Common myeloid progenitor, CD34-positive (primary cell): ENCODE measurements around the gene SMPDL3A.

Source experiments
- CTCF ChIA-PET: fragments of 350-600 bp; sonication (Branson Sonifier 250); formaldehyde crosslinking; loops from one replicate; lab custom pipeline; 2021; ENCODE audit warnings: antibody characterized with exemption; lab: Charles Lee
- POLR2A ChIA-PET: fragments of 350-600 bp; sonication (Branson Sonifier 250); formaldehyde crosslinking; loops from one replicate; lab custom pipeline; 2021; ENCODE audit warnings: antibody characterized with exemption; lab: Charles Lee
- DNase-seq, 3 donors: peaks; one replicate each; pipeline versions ENCODE4 v3.0.0 to v3.0.0-alpha.2; 2013
- H3K27ac ChIP-seq, 2 experiments: 1 replicate in 1 of 2; 2 replicates in 1 of 2; pipeline ENCODE4 v1.7.0; 2013; ENCODE audit warnings: inconsistent platforms in 2 of 2, low read length in 2 of 2, mild to moderate bottlenecking in 2 of 2, low read depth in 1 of 2, moderate library complexity in 1 of 2; ENCODE audit not compliant: severe bottlenecking in 2 of 2, insufficient read depth in 1 of 2, poor library complexity in 1 of 2
- H3K27me3 ChIP-seq, 5 experiments: replicated peaks in 2 of 5; 1 replicate in 3 of 5; 2 replicates in 2 of 5; pipeline versions ENCODE4 v1.6.1 to v1.7.0; 2013; ENCODE audit warnings: low read length in 4 of 5, mild to moderate bottlenecking in 2 of 5, moderate library complexity in 2 of 5, inconsistent platforms in 1 of 5; ENCODE audit not compliant: insufficient read depth in 5 of 5, control insufficient read depth in 4 of 5
- H3K36me3 ChIP-seq, 4 experiments: 1 replicate in 2 of 4; 2 replicates in 2 of 4; pipeline versions ENCODE4 v1.6.1 to v1.7.0; 2013; ENCODE audit warnings: low read length in 3 of 4, control low read depth in 1 of 4, mild to moderate bottlenecking in 1 of 4; ENCODE audit not compliant: control insufficient read depth in 4 of 4, insufficient read depth in 4 of 4
- H3K4me1 ChIP-seq, 4 experiments: 1 replicate in 3 of 4; 2 replicates in 1 of 4; pipeline versions ENCODE4 v1.6.1 to v1.7.1; 2013; ENCODE audit warnings: low read length in 3 of 4, mild to moderate bottlenecking in 3 of 4, control low read depth in 1 of 4, inconsistent platforms in 1 of 4, moderate library complexity in 1 of 4; ENCODE audit not compliant: control insufficient read depth in 4 of 4, insufficient read depth in 4 of 4; ENCODE audit errors: control extremely low read depth in 1 of 4
- H3K4me3 ChIP-seq, 7 experiments: 1 replicate in 4 of 7; 2 replicates in 3 of 7; pipeline versions ENCODE4 v1.5.1 to v1.7.0; 2013; ENCODE audit warnings: mild to moderate bottlenecking in 7 of 7, low read length in 6 of 7, moderate library complexity in 6 of 7, inconsistent platforms in 2 of 7, low read depth in 2 of 7, control low read depth in 1 of 7; ENCODE audit not compliant: insufficient read depth in 4 of 7, control insufficient read depth in 1 of 7; ENCODE audit errors: extremely low read depth in 1 of 7
- H3K9me3 ChIP-seq, 5 experiments: 1 replicate in 4 of 5; 2 replicates in 1 of 5; pipeline versions ENCODE4 v1.6.1 to v1.7.1; 2013; ENCODE audit warnings: low read length in 4 of 5, mild to moderate bottlenecking in 2 of 5, inconsistent platforms in 1 of 5, low read depth in 1 of 5, moderate library complexity in 1 of 5; ENCODE audit not compliant: control insufficient read depth in 4 of 5, insufficient read depth in 2 of 5; ENCODE audit errors: control extremely low read depth in 1 of 5
- WGBS: methylation state at CpG from one replicate; pipeline ENCODE4 v1.1.5; 2013; ENCODE audit not compliant: insufficient coverage; 5-methylcytosine and 5-hydroxymethylcytosine counted together

The SMPDL3A gene

DNA sequence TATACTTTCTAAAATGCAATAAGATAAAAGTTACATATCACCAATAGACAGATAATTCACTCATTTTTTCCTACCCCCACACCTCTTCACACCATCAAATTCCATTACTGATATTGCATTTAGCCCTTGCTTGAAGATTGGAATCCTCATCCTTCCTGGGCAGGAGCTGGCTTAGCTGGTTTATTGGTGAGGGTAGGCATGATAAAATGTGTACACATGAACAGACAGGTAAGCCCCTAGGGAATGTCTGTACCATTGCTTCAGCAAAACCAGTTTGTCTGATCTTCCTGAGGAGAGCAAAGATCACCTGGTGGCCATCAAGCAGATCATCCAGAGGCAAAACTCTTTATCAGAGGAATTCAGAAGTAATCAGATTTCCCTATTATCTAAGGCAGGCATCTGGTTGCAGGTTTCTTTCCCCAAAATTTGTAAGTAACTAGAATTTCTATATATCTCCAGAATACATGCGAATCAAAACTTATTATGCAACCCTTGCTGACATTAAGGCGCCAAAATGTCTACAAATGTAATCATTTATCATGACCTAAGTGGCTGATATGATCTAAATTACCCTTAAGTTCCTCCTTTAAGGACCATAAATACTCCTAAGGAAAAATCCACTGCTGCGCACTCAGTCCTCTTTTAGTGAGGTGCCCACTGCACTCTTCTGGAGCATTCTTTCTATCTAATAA, 16.2 kb upstream of the SMPDL3A start:
- WGBS = 94% methylated on average over 2 of the region's 3 CpGs
- CTCF ChIA-PET = interaction anchor here (0.5 to 1.2 kb wide), 2 partner anchors 18 to 53 kb away, joined by 3 read pairs; no protein-coding TSS in a partner anchor

DNA sequence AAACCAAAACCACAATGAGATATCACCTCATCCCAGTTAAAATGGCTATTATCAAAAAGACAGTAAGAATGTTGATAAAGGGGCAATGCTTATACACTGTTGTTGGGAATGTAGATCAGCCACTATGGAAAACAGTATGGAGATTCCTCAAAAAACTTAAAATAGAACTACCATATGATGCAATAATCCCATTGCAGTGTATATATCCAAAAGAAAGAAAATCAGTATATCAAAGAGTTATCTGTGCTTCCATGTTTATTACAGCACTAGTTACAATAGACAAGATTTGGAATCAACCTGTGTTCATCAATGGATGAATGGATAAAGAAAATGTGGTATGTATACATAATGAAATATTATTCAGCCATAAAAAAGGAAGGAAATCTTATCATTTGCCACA, 13.1 kb upstream of the SMPDL3A start:
- H3K36me3 ChIP-seq = no peaks in the 10 kb centered on the region
- peaks cover 2 to 21% (median 8%) of the 10 kb centered on the region in 5 experiments for H3K27me3 ChIP-seq
- H3K9me3 ChIP-seq = no peaks in the 10 kb centered on the region
- H3K4me3 ChIP-seq = no peak overlapping the region
- POLR2A ChIA-PET = no interaction called here
- no peak overlapping the region for H3K27ac ChIP-seq
- CTCF ChIA-PET = interaction anchor here (1.3 kb wide), 1 partner anchor 11 kb away, joined by 4 read pairs; no protein-coding TSS in a partner anchor
- H3K4me1 ChIP-seq = no peaks in the 10 kb centered on the region
- no peak for DNase-seq

More for the DNA sequence above, 16.2 kb upstream of the SMPDL3A start:
- Histone ChIP-seq H3K27ac (no peak overlapping the region), H3K4me1 (no peaks in the 10 kb centered on the region), H3K27me3 (peaks cover 0 to 2% (median 0%) of the 10 kb centered on the region in 5 experiments), H3K36me3 (no peaks in the 10 kb centered on the region), H3K9me3 (no peaks in the 10 kb centered on the region), H3K4me3 (no peak overlapping the region)
- POLR2A ChIA-PET = no interaction called here
- no peak for DNase-seq

DNA sequence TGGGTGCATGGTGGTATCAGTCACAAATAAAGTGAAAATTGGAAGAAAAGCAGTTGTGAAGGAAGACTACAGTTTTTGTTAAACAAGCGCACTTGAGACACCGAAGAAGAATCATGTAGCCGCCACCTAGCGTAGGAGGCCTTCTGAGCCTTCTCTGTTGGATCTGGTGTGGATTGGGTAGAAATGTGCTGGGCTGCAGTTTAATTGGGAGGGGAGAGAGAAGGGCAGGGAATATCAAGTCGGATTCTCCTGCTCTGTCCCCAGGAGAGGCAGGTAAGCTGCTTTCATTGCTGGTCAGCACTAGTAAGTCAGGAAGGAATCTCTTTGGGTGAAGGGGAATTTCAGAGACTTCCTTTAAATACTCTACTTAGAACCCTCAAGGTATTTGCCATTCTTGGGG, 10.8 kb upstream of the SMPDL3A start:
- Histone ChIP-seq H3K36me3 (no peaks in the 10 kb centered on the region), H3K9me3 (no peaks in the 10 kb centered on the region), H3K4me3 (no peak overlapping the region), H3K27ac (no peak overlapping the region), H3K4me1 (no peaks in the 10 kb centered on the region), H3K27me3 (peaks cover 2 to 22% (median 8%) of the 10 kb centered on the region in 5 experiments)
- ChIA-PET CTCF (no interaction called here), POLR2A (no interaction called here)
- WGBS = 91% methylated on average over 5 of the region's 5 CpGs
- no peak for DNase-seq

DNA sequence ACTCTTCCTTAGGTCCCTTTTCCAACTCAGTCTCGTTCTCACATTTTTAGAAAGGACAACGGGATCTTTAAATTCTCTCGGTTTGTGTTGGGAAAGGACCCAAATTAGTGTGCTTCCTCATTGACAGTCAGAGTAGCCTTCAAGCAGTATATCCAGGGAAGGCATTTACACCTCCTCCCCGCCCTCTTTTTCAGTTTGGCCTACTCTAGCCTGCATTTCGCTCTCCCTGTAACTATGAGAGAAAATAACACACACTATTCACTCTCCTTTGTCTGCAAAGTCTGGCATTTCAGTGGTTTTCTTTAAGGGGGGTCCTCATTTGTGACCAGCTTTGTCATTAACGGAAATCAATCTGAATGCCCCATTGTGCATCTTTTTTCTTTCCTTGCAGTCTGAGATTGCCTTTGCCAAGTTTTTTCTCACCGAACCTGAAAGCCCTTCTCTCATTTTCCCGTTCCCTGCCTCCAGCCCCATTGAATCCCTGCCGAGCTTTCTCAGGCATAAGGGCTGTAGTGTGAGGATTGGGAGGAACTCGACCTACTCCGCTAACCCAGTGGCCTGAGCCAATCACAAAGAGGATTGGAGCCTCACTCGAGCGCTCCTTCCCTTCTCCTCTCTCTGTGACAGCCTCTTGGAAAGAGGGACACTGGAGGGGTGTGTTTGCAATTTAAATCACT, 9.9 kb upstream of the SMPDL3A start:
- no peaks in the 10 kb centered on the region for H3K4me1 ChIP-seq
- peaks cover 2 to 24% (median 8%) of the 10 kb centered on the region in 5 experiments for H3K27me3 ChIP-seq
- POLR2A ChIA-PET = no interaction called here
- no peak overlapping the region for H3K27ac ChIP-seq
- WGBS = 80% methylated on average over 10 of the region's 13 CpGs
- no peaks in the 10 kb centered on the region for H3K36me3 ChIP-seq
- no peak for DNase-seq
- no peak overlapping the region for H3K4me3 ChIP-seq
- H3K9me3 ChIP-seq = no peaks in the 10 kb centered on the region
- CTCF ChIA-PET = no interaction called here

DNA sequence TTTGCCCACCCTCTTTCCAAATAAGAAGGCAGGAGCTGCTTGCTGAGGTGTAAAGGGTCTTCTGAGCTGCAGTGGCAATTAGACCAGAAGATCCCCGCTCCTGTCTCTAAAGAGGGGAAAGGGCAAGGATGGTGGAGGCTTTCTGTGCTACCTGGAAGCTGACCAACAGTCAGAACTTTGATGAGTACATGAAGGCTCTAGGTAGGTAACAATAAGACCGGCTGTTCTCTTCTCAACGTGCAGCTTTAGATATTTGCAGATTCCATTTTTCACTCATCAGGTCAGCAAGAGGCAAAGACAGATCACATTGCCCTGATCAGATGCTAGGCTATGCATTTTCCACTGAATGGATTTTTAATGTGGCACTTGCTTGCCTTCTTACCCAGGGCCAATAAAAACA, 9.4 kb upstream of the SMPDL3A start, which contains the start of gene FABP7:
FABP7 (plus strand) TSS at position 50 of the 400 bp plus-strand sequence; CDS start at position 129, 79 bp downstream.
- Histone ChIP-seq H3K36me3 (no peaks in the 10 kb centered on the region), H3K4me1 (no peaks in the 10 kb centered on the region), H3K4me3 (no peak within 1 kb of the TSS), H3K27ac (no peak within 1 kb of the TSS), H3K27me3 (peaks cover 2 to 24% (median 8%) of the 10 kb centered on the region in 5 experiments), H3K9me3 (no peaks in the 10 kb centered on the region)
- CTCF ChIA-PET = no interaction called here
- POLR2A ChIA-PET = no interaction called here
- DNase-seq = no peak
- 77% methylated on average over 3 of the region's 3 CpGs for WGBS

DNA sequence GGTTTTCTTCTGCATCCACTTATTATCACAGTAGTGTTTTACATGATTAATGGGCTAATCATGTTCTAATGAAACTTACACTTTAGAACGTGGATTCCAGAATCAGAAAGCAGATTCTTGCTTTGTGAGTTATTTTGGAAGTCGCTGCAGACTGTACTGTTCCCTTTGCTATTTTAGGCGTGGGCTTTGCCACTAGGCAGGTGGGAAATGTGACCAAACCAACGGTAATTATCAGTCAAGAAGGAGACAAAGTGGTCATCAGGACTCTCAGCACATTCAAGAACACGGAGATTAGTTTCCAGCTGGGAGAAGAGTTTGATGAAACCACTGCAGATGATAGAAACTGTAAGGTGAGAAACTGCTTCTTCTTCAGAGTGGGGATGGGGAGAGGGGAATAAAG, 8.9 kb upstream of the SMPDL3A start:
- CTCF ChIA-PET = no interaction called here
- 77% methylated on average over 4 of the region's 5 CpGs for WGBS
- Histone ChIP-seq H3K27ac (no peak overlapping the region), H3K36me3 (no peaks in the 10 kb centered on the region), H3K4me1 (no peaks in the 10 kb centered on the region), H3K4me3 (no peak overlapping the region), H3K9me3 (no peaks in the 10 kb centered on the region), H3K27me3 (peaks cover 4 to 24% (median 8%) of the 10 kb centered on the region in 5 experiments)
- POLR2A ChIA-PET = no interaction called here
- no peak for DNase-seq

DNA sequence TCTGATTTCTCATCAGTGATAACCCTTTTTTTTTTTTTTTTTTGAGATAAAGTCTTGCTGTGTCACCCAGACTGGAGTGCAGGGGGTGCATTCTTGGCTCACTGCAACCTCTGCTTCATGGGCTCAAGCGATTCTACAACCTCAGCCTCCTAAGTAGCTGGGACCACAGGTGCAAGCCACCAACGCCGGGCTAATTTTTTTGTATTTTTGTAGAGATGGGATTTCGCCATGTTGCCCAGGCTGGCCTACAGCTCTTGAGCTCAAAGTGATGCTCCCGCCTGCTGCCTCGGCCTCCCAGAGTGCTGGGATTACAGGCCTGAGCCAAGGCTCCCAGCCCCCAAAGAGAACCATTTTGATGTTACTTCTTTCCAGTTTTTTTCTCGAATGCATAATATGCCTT, 7.3 kb upstream of the SMPDL3A start:
- DNase-seq = no peak
- ChIA-PET POLR2A (no interaction called here), CTCF (interaction anchor here (1.4 kb wide), 1 partner anchor 8 kb away, joined by 10 read pairs; no protein-coding TSS in a partner anchor)
- Histone ChIP-seq H3K4me1 (no peaks in the 10 kb centered on the region), H3K4me3 (no peak overlapping the region), H3K36me3 (no peaks in the 10 kb centered on the region), H3K9me3 (no peaks in the 10 kb centered on the region), H3K27me3 (peaks cover 5 to 35% (median 15%) of the 10 kb centered on the region in 5 experiments), H3K27ac (no peak overlapping the region)
- 95% methylated on average over 4 of the region's 7 CpGs for WGBS
